HepG2 (cell line): ENCODE measurements around the gene GNPAT. TPM values are rescaled to one million over a fixed set of nuclear protein-coding genes. Genes with fewer than 3 reads are reported as not detected.

Source experiments
- AGO2 ChIP-seq: fragments of 200-400 bp; formaldehyde crosslinking; optimal IDR thresholded peaks from 2 replicates; pipeline ENCODE3; 2017; ENCODE audit warnings: mild to moderate bottlenecking, low read depth, low read length, moderate library complexity
- BCL6 ChIP-seq: IDR thresholded peaks from 2 replicates; pipeline ENCODE4 v1.6.1; 2016; ENCODE audit warnings: missing genetic modification reagents, missing compliant biosample characterization
- HHEX ChIP-seq: IDR thresholded peaks from 2 replicates; pipeline ENCODE4 v1.6.1; 2016; ENCODE audit warnings: control low read depth
- JUND ChIP-seq: sonication (generic); formaldehyde crosslinking; IDR thresholded peaks from 2 replicates; pipeline ENCODE4 v1.8.0; 2022; ENCODE audit warnings: mild to moderate bottlenecking, missing genetic modification reagents
- PAX8 ChIP-seq: sonication (generic); formaldehyde crosslinking; IDR thresholded peaks from 2 replicates; pipeline ENCODE4 v1.8.0; 2022; ENCODE audit warnings: mild to moderate bottlenecking, missing genetic modification reagents, borderline replicate concordance
- PCBP2 ChIP-seq: fragments of 200-400 bp; formaldehyde crosslinking; optimal IDR thresholded peaks from 2 replicates; pipeline ENCODE3; 2018; ENCODE audit warnings: low read length, low read depth; ENCODE audit not compliant: poor library complexity, severe bottlenecking
- PHF8 ChIP-seq: sonication (generic); formaldehyde crosslinking; IDR thresholded peaks from 2 replicates; pipeline ENCODE4 v1.5.0; 2020; ENCODE audit warnings: missing genetic modification reagents
- SAP130 ChIP-seq: IDR thresholded peaks from 2 replicates; pipeline ENCODE4 v1.6.1; 2016; ENCODE audit warnings: low read depth
- SMAD3 ChIP-seq: sonication (generic); formaldehyde crosslinking; IDR thresholded peaks from 2 replicates; pipeline ENCODE4 v1.4.0; 2020; ENCODE audit warnings: missing genetic modification reagents
- ZFP82 ChIP-seq: sonication (generic); formaldehyde crosslinking; IDR thresholded peaks from 2 replicates; pipeline ENCODE4 v1.5.1; 2020; ENCODE audit warnings: mild to moderate bottlenecking, missing genetic modification reagents, borderline replicate concordance
- ZNF468 ChIP-seq: sonication (generic); formaldehyde crosslinking; IDR thresholded peaks from 2 replicates; pipeline ENCODE4 v1.8.0; 2022; ENCODE audit warnings: mild to moderate bottlenecking, moderate library complexity, missing genetic modification reagents
- ZNF547 ChIP-seq: sonication (generic); formaldehyde crosslinking; IDR thresholded peaks from 2 replicates; pipeline ENCODE4 v1.5.1; 2020; ENCODE audit warnings: mild to moderate bottlenecking, missing genetic modification reagents
- ZNF598 ChIP-seq: sonication (generic); formaldehyde crosslinking; IDR thresholded peaks from 2 replicates; pipeline ENCODE4 v1.5.1; 2020; ENCODE audit warnings: mild to moderate bottlenecking, missing genetic modification reagents, borderline replicate concordance
- ZNF724P ChIP-seq: sonication (generic); formaldehyde crosslinking; IDR thresholded peaks from 2 replicates; pipeline ENCODE4 v1.8.0; 2022; ENCODE audit warnings: missing genetic modification reagents, borderline replicate concordance
- ZNF781 ChIP-seq: sonication (generic); formaldehyde crosslinking; IDR thresholded peaks from 2 replicates; pipeline ENCODE4 v1.5.1; 2020; ENCODE audit warnings: borderline replicate concordance, mild to moderate bottlenecking, missing genetic modification reagents; ENCODE audit errors: not compliant biosample characterization
- polyA plus RNA-seq, 8 experiments: library from polyadenylated mRNA; depleted of rRNA in 3 of 8; stranded (reverse) in 7 of 8; unstranded in 1 of 8; fragments of >200 nt; fragmentation: Illumina TruSeq in 4 of 8; extraction: Trizol in 4 of 8; gene quantifications; 2 replicates each; pipeline versions ENCODE4 v1.2.1 to v1.2.3, GENCODE V29; 2011 to 2016; ENCODE audit warnings: low read depth in 4 of 8, missing spikeins in 1 of 8, mixed read lengths in 1 of 8; ENCODE audit not compliant: insufficient read depth in 1 of 8
- total RNA-seq, 5 experiments: library from RNA; depleted of rRNA; stranded (reverse); fragments of >200 nt; fragmentation: Illumina TruSeq; extraction: Trizol; gene quantifications; 2 replicates each; pipeline ENCODE4 v1.2.3, GENCODE V29; 2016; ENCODE audit warnings: low read depth in 1 of 5
- TF ChIP-seq, protein P1 (sequence below): sonication (generic); formaldehyde crosslinking; IDR thresholded peaks from 2 replicates; pipeline ENCODE4 v1.5.0; 2020; ENCODE audit warnings: missing genetic modification reagents
- TF ChIP-seq, protein P2 (sequence below): IDR thresholded peaks from 2 replicates; pipeline ENCODE4 v1.6.1; 2018; ENCODE audit warnings: missing genetic modification reagents
- TF ChIP-seq, protein P3 (sequence below): IDR thresholded peaks from 2 replicates; pipeline ENCODE4 v1.6.1; 2012; ENCODE audit warnings: low read length, improper control_type of control experiment
- TF ChIP-seq, protein P4 (sequence below): sonication (generic); formaldehyde crosslinking; IDR thresholded peaks from 2 replicates; pipeline ENCODE4 v1.4.0; 2020; ENCODE audit warnings: mild to moderate bottlenecking, missing genetic modification reagents

Gene GNPAT
- total and polyA plus RNA-seq, 2 of the 13 experiments (the other 11 are each of a cell fraction or from before 2014, with no cell fraction given) = 58.3 to 114 TPM

DNA sequence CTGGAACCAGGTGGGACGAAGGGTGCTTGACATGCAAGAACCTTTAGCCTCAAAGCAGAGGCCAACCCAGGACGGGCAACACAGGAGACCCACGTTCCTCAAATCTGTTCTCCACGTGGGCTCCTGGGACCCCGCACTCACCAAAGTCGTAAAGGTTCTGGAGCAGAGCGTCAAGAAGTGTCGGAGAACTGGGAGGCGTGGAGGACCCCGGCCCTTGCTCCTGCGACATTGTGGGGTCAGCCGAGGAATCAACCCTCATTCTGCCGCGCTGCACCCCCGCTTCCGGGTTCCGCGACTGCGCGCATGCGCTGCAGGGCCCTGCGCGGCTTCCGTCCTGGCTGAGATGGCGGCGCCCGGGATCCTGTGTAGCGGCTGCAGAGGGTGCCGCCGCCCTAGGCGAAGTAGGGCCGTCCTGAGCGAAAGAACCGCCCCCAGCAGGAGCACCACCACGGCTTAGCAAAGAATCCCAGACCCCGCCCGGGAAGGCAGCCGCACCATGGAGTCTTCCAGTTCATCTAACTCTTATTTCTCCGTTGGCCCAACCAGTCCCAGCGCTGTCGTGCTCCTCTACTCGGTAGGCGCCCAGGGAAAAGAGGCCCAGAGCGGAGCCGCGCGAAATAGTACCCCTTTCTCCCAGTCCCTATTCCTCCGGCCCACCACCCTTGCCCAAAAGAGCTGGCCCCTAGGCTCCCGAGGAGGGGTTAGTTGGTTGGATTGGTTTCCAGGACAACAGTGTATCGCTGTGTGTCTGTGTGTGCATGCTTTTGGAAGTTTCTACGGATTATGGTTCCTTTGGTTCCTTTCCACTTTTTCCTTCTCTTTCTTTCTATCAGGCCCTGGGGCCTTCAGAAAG, at the start of gene GNPAT (continued):
- TF ChIP-seq ZNF468 (CRISPR knock-in tag) (no peak), HHEX (no peak), PCBP2 (no peak), PAX8 (peak; percentile 25; the same call in 1 of the 2 replicates), ZFP82 (CRISPR knock-in tag) (no peak), JUND (CRISPR knock-in tag) (no peak), PHF8 (CRISPR knock-in tag) (peak; percentile 84), SMAD3 (CRISPR knock-in tag) (no peak), SAP130 (CRISPR knock-in tag) (peak; percentile 93), ZNF724P (CRISPR knock-in tag) (no peak), ZNF781 (no peak), ZNF547 (CRISPR knock-in tag) (peak; percentile 87), ZNF598 (peak; percentile 86), BCL6 (CRISPR knock-in tag) (peak; percentile 57), AGO2 (peak; percentile 83)
- TF ChIP-seq, protein P1, sequence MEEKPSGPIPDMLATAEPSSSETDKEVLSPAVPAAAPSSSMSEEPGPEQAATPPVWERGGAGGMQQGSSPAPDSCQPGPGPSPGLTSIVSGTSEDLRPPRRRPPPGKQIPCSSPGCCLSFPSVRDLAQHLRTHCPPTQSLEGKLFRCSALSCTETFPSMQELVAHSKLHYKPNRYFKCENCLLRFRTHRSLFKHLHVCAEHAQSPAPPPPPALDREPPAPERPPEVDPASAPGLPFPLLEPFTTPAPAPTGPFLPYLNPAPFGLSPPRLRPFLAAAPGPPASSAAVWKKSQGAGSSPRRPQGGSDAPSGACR (CRISPR knock-in tag) = no peak
- TF ChIP-seq, protein P2, sequence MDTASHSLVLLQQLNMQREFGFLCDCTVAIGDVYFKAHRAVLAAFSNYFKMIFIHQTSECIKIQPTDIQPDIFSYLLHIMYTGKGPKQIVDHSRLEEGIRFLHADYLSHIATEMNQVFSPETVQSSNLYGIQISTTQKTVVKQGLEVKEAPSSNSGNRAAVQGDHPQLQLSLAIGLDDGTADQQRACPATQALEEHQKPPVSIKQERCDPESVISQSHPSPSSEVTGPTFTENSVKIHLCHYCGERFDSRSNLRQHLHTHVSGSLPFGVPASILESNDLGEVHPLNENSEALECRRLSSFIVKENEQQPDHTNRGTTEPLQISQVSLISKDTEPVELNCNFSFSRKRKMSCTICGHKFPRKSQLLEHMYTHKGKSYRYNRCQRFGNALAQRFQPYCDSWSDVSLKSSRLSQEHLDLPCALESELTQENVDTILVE (CRISPR knock-in tag) = peak; percentile 65; the same call in 1 of the 2 replicates
- TF ChIP-seq, protein P3, sequence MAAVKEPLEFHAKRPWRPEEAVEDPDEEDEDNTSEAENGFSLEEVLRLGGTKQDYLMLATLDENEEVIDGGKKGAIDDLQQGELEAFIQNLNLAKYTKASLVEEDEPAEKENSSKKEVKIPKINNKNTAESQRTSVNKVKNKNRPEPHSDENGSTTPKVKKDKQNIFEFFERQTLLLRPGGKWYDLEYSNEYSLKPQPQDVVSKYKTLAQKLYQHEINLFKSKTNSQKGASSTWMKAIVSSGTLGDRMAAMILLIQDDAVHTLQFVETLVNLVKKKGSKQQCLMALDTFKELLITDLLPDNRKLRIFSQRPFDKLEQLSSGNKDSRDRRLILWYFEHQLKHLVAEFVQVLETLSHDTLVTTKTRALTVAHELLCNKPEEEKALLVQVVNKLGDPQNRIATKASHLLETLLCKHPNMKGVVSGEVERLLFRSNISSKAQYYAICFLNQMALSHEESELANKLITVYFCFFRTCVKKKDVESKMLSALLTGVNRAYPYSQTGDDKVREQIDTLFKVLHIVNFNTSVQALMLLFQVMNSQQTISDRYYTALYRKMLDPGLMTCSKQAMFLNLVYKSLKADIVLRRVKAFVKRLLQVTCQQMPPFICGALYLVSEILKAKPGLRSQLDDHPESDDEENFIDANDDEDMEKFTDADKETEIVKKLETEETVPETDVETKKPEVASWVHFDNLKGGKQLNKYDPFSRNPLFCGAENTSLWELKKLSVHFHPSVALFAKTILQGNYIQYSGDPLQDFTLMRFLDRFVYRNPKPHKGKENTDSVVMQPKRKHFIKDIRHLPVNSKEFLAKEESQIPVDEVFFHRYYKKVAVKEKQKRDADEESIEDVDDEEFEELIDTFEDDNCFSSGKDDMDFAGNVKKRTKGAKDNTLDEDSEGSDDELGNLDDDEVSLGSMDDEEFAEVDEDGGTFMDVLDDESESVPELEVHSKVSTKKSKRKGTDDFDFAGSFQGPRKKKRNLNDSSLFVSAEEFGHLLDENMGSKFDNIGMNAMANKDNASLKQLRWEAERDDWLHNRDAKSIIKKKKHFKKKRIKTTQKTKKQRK = no peak
- TF ChIP-seq, protein P4, sequence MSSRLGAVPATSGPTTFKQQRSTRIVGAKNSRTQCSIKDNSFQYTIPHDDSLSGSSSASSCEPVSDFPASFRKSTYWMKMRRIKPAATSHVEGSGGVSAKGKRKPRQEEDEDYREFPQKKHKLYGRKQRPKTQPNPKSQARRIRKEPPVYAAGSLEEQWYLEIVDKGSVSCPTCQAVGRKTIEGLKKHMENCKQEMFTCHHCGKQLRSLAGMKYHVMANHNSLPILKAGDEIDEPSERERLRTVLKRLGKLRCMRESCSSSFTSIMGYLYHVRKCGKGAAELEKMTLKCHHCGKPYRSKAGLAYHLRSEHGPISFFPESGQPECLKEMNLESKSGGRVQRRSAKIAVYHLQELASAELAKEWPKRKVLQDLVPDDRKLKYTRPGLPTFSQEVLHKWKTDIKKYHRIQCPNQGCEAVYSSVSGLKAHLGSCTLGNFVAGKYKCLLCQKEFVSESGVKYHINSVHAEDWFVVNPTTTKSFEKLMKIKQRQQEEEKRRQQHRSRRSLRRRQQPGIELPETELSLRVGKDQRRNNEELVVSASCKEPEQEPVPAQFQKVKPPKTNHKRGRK = peak; percentile 78; the same call in 1 of the 2 replicates
